H9 (cell line): ENCODE results near the gene KAT6B. TPM values are rescaled to one million over a fixed set of nuclear protein-coding genes. Genes with fewer than 3 reads are reported as not detected.

Experiments
- DNase-seq: peaks from one replicate; pipeline ENCODE4 v3.0.0-alpha.2; 2017
- H2AFZ ChIP-seq: one replicate; pipeline ENCODE4 v1.6.1; 2013; ENCODE audit warnings: mild to moderate bottlenecking, low read length, control low read depth, moderate library complexity
- H2AK5ac ChIP-seq: 2 replicates; pipeline ENCODE4 v1.6.1; 2013; ENCODE audit warnings: low read length, control low read depth, mixed read lengths; ENCODE audit not compliant: insufficient read length
- H2BK120ac ChIP-seq: one replicate; pipeline ENCODE4 v1.6.1; 2013; ENCODE audit warnings: low read depth, mild to moderate bottlenecking, low read length, control low read depth, inconsistent platforms; ENCODE audit not compliant: poor library complexity, severe bottlenecking
- H2BK12ac ChIP-seq: 2 replicates; pipeline ENCODE4 v1.6.1; 2013; ENCODE audit warnings: low read length, control low read depth, mixed read lengths, low read depth; ENCODE audit not compliant: insufficient read length
- H2BK15ac ChIP-seq: 2 replicates; pipeline ENCODE4 v1.6.1; 2013; ENCODE audit warnings: low read depth, low read length, control low read depth
- H2BK20ac ChIP-seq: one replicate; pipeline ENCODE4 v1.6.1; 2013; ENCODE audit warnings: low read depth, mild to moderate bottlenecking, low read length, control low read depth, inconsistent platforms; ENCODE audit not compliant: poor library complexity, severe bottlenecking
- H2BK5ac ChIP-seq: 2 replicates; pipeline ENCODE4 v1.6.1; 2013; ENCODE audit warnings: low read length, control low read depth, mixed read lengths; ENCODE audit not compliant: insufficient read length
- H3K14ac ChIP-seq: 2 replicates; pipeline ENCODE4 v1.6.1; 2013; ENCODE audit warnings: low read length, control low read depth; ENCODE audit not compliant: insufficient read depth
- H3K18ac ChIP-seq: 2 replicates; pipeline ENCODE4 v1.6.1; 2013; ENCODE audit warnings: low read depth, mild to moderate bottlenecking, mixed read lengths, low read length, control low read depth; ENCODE audit not compliant: insufficient read length
- H3K23ac ChIP-seq: 2 replicates; pipeline ENCODE4 v1.6.1; 2013; ENCODE audit warnings: low read length, control low read depth, mixed read lengths, low read depth; ENCODE audit not compliant: insufficient read length
- H3K23me2 ChIP-seq: 2 replicates; pipeline ENCODE4 v1.6.1; 2013; ENCODE audit warnings: low read depth, mild to moderate bottlenecking, mixed read lengths, low read length, control low read depth; ENCODE audit not compliant: insufficient read length, poor library complexity, severe bottlenecking
- H3K27ac ChIP-seq: 2 replicates; pipeline ENCODE4 v1.5.1; 2013; ENCODE audit warnings: low read length, control low read depth, mixed read lengths, low read depth; ENCODE audit not compliant: insufficient read length
- H3K27me3 ChIP-seq: 2 replicates; pipeline ENCODE4 v1.6.1; 2013; ENCODE audit warnings: low read length, control low read depth, inconsistent platforms; ENCODE audit not compliant: insufficient read depth
- H3K4ac ChIP-seq: 2 replicates; pipeline ENCODE4 v1.6.1; 2013; ENCODE audit warnings: low read depth, mild to moderate bottlenecking, control low read depth, inconsistent platforms, low read length, moderate library complexity
- H3K4me1 ChIP-seq: 2 replicates; pipeline ENCODE4 v1.6.1; 2013; ENCODE audit warnings: low read length, control low read depth, inconsistent platforms; ENCODE audit not compliant: insufficient read depth
- H3K4me2 ChIP-seq: 2 replicates; pipeline ENCODE4 v1.6.1; 2013; ENCODE audit warnings: low read length, control low read depth, mixed read lengths; ENCODE audit not compliant: insufficient read length, insufficient read depth
- H3K56ac ChIP-seq: 2 replicates; pipeline ENCODE4 v1.6.1; 2013; ENCODE audit warnings: low read depth, mild to moderate bottlenecking, mixed read lengths, low read length, control low read depth; ENCODE audit not compliant: insufficient read length
- H3K79me1 ChIP-seq: 2 replicates; pipeline ENCODE4 v1.6.1; 2013; ENCODE audit warnings: low read depth, mild to moderate bottlenecking, moderate library complexity, low read length, control low read depth, inconsistent platforms; ENCODE audit not compliant: insufficient read depth, poor library complexity, severe bottlenecking
- H3K79me2 ChIP-seq: 2 replicates; pipeline ENCODE4 v1.6.1; 2013; ENCODE audit warnings: low read length, control low read depth, inconsistent platforms; ENCODE audit not compliant: insufficient read depth
- H3K9ac ChIP-seq: 2 replicates; pipeline ENCODE4 v1.6.1; 2013; ENCODE audit warnings: low read length, control low read depth, mixed read lengths; ENCODE audit not compliant: insufficient read length; ENCODE audit errors: extremely low read depth
- H3K9me3 ChIP-seq: one replicate; pipeline ENCODE4 v1.6.1; 2013; ENCODE audit warnings: low read depth, low read length, inconsistent platforms; ENCODE audit not compliant: control insufficient read depth
- H3T11ph ChIP-seq: one replicate; pipeline ENCODE4 v1.6.1; 2013; ENCODE audit warnings: mild to moderate bottlenecking, low read length, control low read depth, inconsistent platforms
- H4K20me1 ChIP-seq: one replicate; pipeline ENCODE4 v1.6.1; 2013; ENCODE audit not compliant: control insufficient read depth, insufficient read length, insufficient read depth
- H4K5ac ChIP-seq: 2 replicates; pipeline ENCODE4 v1.6.1; 2013; ENCODE audit warnings: low read depth, mild to moderate bottlenecking, mixed read lengths, low read length, control low read depth; ENCODE audit not compliant: insufficient read length
- H4K8ac ChIP-seq: replicated peaks from 2 replicates; pipeline ENCODE4 v1.6.1; 2013; ENCODE audit warnings: low read length, control low read depth, mixed read lengths, low read depth; ENCODE audit not compliant: insufficient read length
- H4K91ac ChIP-seq: 2 replicates; pipeline ENCODE4 v1.6.1; 2013; ENCODE audit warnings: low read depth, mild to moderate bottlenecking, moderate library complexity, mixed read lengths, low read length, control low read depth; ENCODE audit not compliant: insufficient read length
- H3K27ac Mint-ChIP-seq, 3 experiments: 2 replicates in 2 of 3; 3 replicates in 1 of 3; pipeline ENCODE4 v1.8.0; 2020 to 2021; ENCODE audit warnings: mixed read lengths in 3 of 3, mild to moderate bottlenecking in 1 of 3, moderate library complexity in 1 of 3
- H3K27me3 Mint-ChIP-seq: 2 replicates; pipeline ENCODE4 v1.8.0; 2021; ENCODE audit warnings: low read depth, mild to moderate bottlenecking, moderate library complexity, mixed read lengths
- H3K36me3 Mint-ChIP-seq, 3 experiments: 2 replicates in 2 of 3; 3 replicates in 1 of 3; pipeline ENCODE4 v1.8.0; 2020 to 2021; ENCODE audit warnings: low read depth in 3 of 3, mixed read lengths in 3 of 3; ENCODE audit not compliant: insufficient read depth in 1 of 3
- H3K4me1 Mint-ChIP-seq, 2 experiments: 2 replicates each; pipeline ENCODE4 v1.8.0; 2020; ENCODE audit warnings: mixed read lengths in 2 of 2
- H3K4me3 Mint-ChIP-seq, 2 experiments: 2 replicates in 1 of 2; 3 replicates in 1 of 2; pipeline ENCODE4 v1.8.0; 2020 to 2021; ENCODE audit warnings: mild to moderate bottlenecking in 2 of 2, mixed read lengths in 2 of 2, moderate library complexity in 1 of 2
- H3K9me3 Mint-ChIP-seq, 2 experiments: 2 replicates in 1 of 2; 3 replicates in 1 of 2; pipeline ENCODE4 v1.8.0; 2020; ENCODE audit warnings: mild to moderate bottlenecking in 2 of 2, mixed read lengths in 2 of 2, moderate library complexity in 1 of 2
- CTCF ChIP-seq: fragments of 200-600 bp; sonication (generic); conservative IDR thresholded peaks from 3 replicates; pipeline ENCODE4 v1.8.0; 2021; ENCODE audit warnings: antibody characterized with exemption, mild to moderate bottlenecking
- WGBS: extraction: QIAGEN DNeasy Blood & Tissue Kit; methylation state at CpG from one replicate; pipeline ENCODE4 v1.1.7; 2013; ENCODE audit warnings: missing lambda C conversion rate, low lambda C conversion rate, mixed read lengths; ENCODE audit not compliant: insufficient read length; ENCODE audit errors: extremely low coverage; 5-methylcytosine and 5-hydroxymethylcytosine counted together
- total RNA-seq: library from RNA; stranded (reverse); gene quantifications from 2 replicates; pipeline ENCODE4 v1.2.1, GENCODE V29; 2021

KAT6B gene
- total RNA-seq, 1 experiment from 2014 or later, result 34.2 TPM

GRCh38 chr10:74958316-74958715 is 131.9 kb downstream of the KAT6B start:
- H4K20me1 ChIP-seq, result no peaks in the 10 kb centered on the region
- no peak overlapping the region for H3K4me3 Mint-ChIP-seq
- no peak overlapping the region for H3K27ac ChIP-seq
- no peak overlapping the region for H3T11ph ChIP-seq
- no peak overlapping the region for H4K5ac ChIP-seq
- no peak for TF ChIP-seq CTCF
- no peaks in the 10 kb centered on the region for H3K4me1 ChIP-seq
- no peaks in the 10 kb centered on the region for H3K27me3 ChIP-seq
- no peaks in the 10 kb centered on the region for H3K79me2 ChIP-seq
- DNase-seq, result no peak
- H3K36me3 Mint-ChIP-seq, result no peaks in the 10 kb centered on the region
- H2BK15ac ChIP-seq, result no peak overlapping the region
- H3K9me3 ChIP-seq, result no peaks in the 10 kb centered on the region
- no peak overlapping the region for H2BK20ac ChIP-seq
- no peak overlapping the region for H4K8ac ChIP-seq
- no peaks in the 10 kb centered on the region for H3K79me1 ChIP-seq
- no peak overlapping the region for H2AFZ ChIP-seq
- H3K9me3 Mint-ChIP-seq, result no peaks in the 10 kb centered on the region
- H3K4me2 ChIP-seq, result no peak overlapping the region
- H3K4ac ChIP-seq, result no peak overlapping the region
- H3K27me3 Mint-ChIP-seq, result no peaks in the 10 kb centered on the region
- H3K18ac ChIP-seq, result no peak overlapping the region
- no peak overlapping the region for H4K91ac ChIP-seq
- H3K14ac ChIP-seq, result no peak overlapping the region
- H3K27ac Mint-ChIP-seq, result no peak overlapping the region
- no CpG with 5 or more reads among the region's 3 CpGs for WGBS
- H2BK5ac ChIP-seq, result no peak overlapping the region
- no peak overlapping the region for H3K56ac ChIP-seq
- no peak overlapping the region for H3K23ac ChIP-seq
- H2BK120ac ChIP-seq, result no peak overlapping the region
- no peak overlapping the region for H2AK5ac ChIP-seq
- no peak overlapping the region for H3K9ac ChIP-seq
- no peaks in the 10 kb centered on the region for H3K23me2 ChIP-seq
- peaks cover 0 to 14% of the 10 kb centered on the region in 2 experiments; a peak in 3 of 4 replicates for H3K4me1 Mint-ChIP-seq
- H2BK12ac ChIP-seq, result no peak overlapping the region
